Stomach (tissue), 9 donors: ENCODE results near the gene TRIB2. TPM values are rescaled to one million over a fixed set of nuclear protein-coding genes. Genes with fewer than 3 reads are reported as not detected.

Experiments
- DNase-seq, 2 donors: peaks; one replicate each; pipeline versions ENCODE4 v3.0.0 to v3.0.0-alpha.2; 2013 to 2019
- H3K27ac ChIP-seq, 5 donors: fragments of 200-600 bp in 4 of 5; sonication (generic) in 4 of 5; one replicate each; pipeline ENCODE4 v1.5.1; 2013 to 2019; ENCODE audit warnings: mild to moderate bottlenecking in 1 of 5, moderate library complexity in 1 of 5
- H3K27me3 ChIP-seq, 3 donors: fragments of 200-600 bp; sonication (generic); one replicate each; pipeline ENCODE4 v1.5.1; 2017 to 2019; ENCODE audit warnings: mixed run types in 1 of 3
- H3K36me3 ChIP-seq, 4 donors: fragments of 200-600 bp; sonication (generic); 1 replicate in 3 of 4; 2 replicates in 1 of 4; pipeline ENCODE4 v1.5.1; 2016 to 2019
- H3K4me1 ChIP-seq, 4 donors: fragments of 200-600 bp; sonication (generic); one replicate each; pipeline ENCODE4 v1.5.1; 2016 to 2019
- H3K4me3 ChIP-seq, 4 donors: fragments of 200-600 bp; sonication (generic) in 3 of 4; one replicate each; pipeline ENCODE4 v1.5.1; 2016 to 2019; ENCODE audit warnings: mild to moderate bottlenecking in 1 of 4
- H3K9me3 ChIP-seq, 4 donors: fragments of 200-600 bp; sonication (generic); one replicate each; pipeline ENCODE4 v1.5.1; 2016 to 2019
- EP300 ChIP-seq: sonication (generic); formaldehyde crosslinking; IDR thresholded peaks from one replicate; pipeline ENCODE4 v1.6.1; 2017; ENCODE audit warnings: antibody characterized with exemption
- POLR2A ChIP-seq, 4 donors: fragments of 450-650 bp; IDR thresholded peaks; one replicate each; pipeline ENCODE4 v1.6.1; 2016; ENCODE audit warnings: antibody characterized with exemption in 4 of 4, control low read depth in 2 of 4, mild to moderate bottlenecking in 1 of 4, moderate library complexity in 1 of 4
- POLR2AphosphoS5 ChIP-seq, 3 donors: sonication (generic); formaldehyde crosslinking; IDR thresholded peaks; one replicate each; pipeline ENCODE4 v1.6.1; 2016; ENCODE audit warnings: antibody characterized with exemption in 3 of 3
- WGBS, 5 donors: extraction: QIAGEN DNeasy Blood & Tissue Kit in 3 of 5; methylation state at CpG; one replicate each; pipeline versions ENCODE4 v1.1.5 to v1.1.7; 2013 to 2018; 5-methylcytosine and 5-hydroxymethylcytosine counted together
- intact Hi-C: fragments of 100-400 bp; cut with DNase I; formaldehyde crosslinking; loops from one replicate; pipeline ENCODE4 v1.15.1; 2023; ENCODE audit warnings: low total_unique reads
- polyA plus RNA-seq, 3 donors: library from polyadenylated mRNA; stranded (reverse); fragments of 200-250 nt; gene quantifications; one replicate each; pipeline ENCODE4 v1.2.3, GENCODE V29; 2013
- total RNA-seq, 5 donors: library from RNA; depleted of rRNA; stranded (reverse); fragments of >200 nt; gene quantifications; one replicate each; pipeline versions ENCODE4 v1.1.0 to v1.2.3, GENCODE V29; 2014 to 2016
- TF ChIP-seq, protein P1 (sequence below), 7 experiments: fragments of 450-650 bp in 4 of 7; fragments of 200-600 bp in 3 of 7; sonication (generic) in 3 of 7; IDR thresholded peaks; one replicate each; pipeline ENCODE4 v1.5.1; 2016 to 2019; ENCODE audit warnings: antibody characterized with exemption in 7 of 7, control low read depth in 2 of 7, mild to moderate bottlenecking in 1 of 7
- donor health status: healthy with polysubstance abuse.
- donor health status: Bipolar disorder and iron deficiency.
- donor health status: healthy.

Gene TRIB2
- total and polyA plus RNA-seq, 8 donors, result 6.4 to 226 (median 50.6) TPM

DNA sequence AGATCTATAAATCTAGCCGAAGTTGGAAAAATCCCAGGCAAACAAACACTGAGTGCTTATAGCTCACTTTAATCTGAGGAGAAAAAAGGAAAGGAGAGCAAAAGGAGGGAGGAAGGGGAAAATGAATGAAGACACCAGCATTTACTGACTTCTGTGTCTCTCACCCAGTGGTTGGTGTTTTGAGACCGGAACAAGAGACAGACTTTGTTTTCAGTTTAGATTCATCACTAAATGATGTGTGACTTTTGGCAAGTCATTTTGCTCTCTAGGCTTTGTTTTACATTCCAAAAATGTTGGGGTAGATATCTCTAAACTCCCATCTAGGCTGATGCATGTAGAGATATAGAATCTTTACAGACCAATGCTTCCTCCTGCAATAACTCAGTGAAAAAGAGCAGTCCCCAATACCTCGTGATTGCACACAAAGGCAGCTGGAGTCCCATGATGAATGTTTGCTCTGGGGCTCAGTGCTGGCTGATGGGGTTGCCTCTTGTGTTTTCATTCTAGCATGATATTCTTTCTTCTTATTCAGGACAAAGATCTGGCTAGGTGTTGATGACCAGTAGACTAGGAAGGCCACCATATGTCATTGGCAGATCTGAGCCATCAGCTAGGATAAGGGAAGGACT lies 51.4 kb downstream of the TRIB2 start:
- DNase-seq, result no peak
- no peak overlapping the region for H3K4me3 ChIP-seq
- no peaks in the 10 kb centered on the region for H3K27me3 ChIP-seq
- H3K36me3 ChIP-seq, result no peaks in the 10 kb centered on the region
- 63 to 75% (median 68%) methylated on average over 3 of the region's 3 CpGs for WGBS, 5 donors
- no peak overlapping the region for H3K27ac ChIP-seq
- intact Hi-C loops, result no loop called here
- H3K4me1 ChIP-seq, result peaks cover 0 to 2% (median 0%) of the 10 kb centered on the region in 4 donors
- no peaks in the 10 kb centered on the region for H3K9me3 ChIP-seq
- TF ChIP-seq POLR2A (IDR thresholded peaks at IDR 0.05) (no peak), EP300 (no peak), POLR2AphosphoS5 (IDR thresholded peaks at IDR 0.05) (no peak)
- TF ChIP-seq, protein P1, sequence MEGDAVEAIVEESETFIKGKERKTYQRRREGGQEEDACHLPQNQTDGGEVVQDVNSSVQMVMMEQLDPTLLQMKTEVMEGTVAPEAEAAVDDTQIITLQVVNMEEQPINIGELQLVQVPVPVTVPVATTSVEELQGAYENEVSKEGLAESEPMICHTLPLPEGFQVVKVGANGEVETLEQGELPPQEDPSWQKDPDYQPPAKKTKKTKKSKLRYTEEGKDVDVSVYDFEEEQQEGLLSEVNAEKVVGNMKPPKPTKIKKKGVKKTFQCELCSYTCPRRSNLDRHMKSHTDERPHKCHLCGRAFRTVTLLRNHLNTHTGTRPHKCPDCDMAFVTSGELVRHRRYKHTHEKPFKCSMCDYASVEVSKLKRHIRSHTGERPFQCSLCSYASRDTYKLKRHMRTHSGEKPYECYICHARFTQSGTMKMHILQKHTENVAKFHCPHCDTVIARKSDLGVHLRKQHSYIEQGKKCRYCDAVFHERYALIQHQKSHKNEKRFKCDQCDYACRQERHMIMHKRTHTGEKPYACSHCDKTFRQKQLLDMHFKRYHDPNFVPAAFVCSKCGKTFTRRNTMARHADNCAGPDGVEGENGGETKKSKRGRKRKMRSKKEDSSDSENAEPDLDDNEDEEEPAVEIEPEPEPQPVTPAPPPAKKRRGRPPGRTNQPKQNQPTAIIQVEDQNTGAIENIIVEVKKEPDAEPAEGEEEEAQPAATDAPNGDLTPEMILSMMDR (IDR thresholded peaks at IDR 0.05), result no peak

DNA sequence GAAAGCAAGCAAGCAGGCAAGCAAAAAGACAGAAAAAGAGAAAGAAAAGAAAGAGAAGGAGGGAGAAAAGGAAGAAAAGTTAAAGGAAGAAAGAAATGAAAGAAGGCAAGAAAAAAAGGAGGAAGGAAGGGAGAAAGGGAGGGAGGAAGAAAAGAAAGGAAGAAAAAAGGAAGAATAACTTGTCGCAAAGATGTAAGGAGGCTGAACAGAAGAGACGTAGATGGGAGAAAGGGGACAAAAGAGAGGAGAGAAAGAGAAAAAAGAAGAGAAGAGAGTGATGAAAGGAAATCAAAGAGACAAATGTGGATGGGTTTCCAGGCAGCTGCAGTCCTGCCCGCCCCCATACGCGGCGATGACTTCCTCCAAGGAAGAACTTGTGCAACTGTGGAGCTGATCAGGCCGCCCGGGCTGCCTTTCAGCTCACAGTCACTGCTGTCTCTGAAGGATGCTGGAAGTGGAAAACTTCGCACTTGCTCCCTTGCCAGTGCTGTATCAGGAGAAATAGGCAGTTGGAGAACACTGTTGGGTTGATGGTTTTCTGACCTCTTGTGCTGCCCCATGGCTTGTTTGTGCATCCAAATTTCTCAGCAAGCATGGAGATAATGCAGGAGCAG lies 52.9 kb downstream of the TRIB2 start:
- peak in 1 of 2 donors; percentile 21 for DNase-seq
- no peaks in the 10 kb centered on the region for H3K27me3 ChIP-seq
- H3K4me3 ChIP-seq, result no peak overlapping the region
- WGBS, 5 donors, result 56 to 74% (median 70%) methylated on average over 9 of the region's 9 CpGs
- TF ChIP-seq, protein P1 (IDR thresholded peaks at IDR 0.05), result no peak
- TF ChIP-seq POLR2AphosphoS5 (IDR thresholded peaks at IDR 0.05), result no peak
- no peak for TF ChIP-seq POLR2A (IDR thresholded peaks at IDR 0.05)
- TF ChIP-seq EP300, result no peak
- no peak overlapping the region for H3K27ac ChIP-seq
- no peaks in the 10 kb centered on the region for H3K4me1 ChIP-seq
- no peaks in the 10 kb centered on the region for H3K36me3 ChIP-seq
- intact Hi-C loops, result no loop called here
- H3K9me3 ChIP-seq, result no peaks in the 10 kb centered on the region

DNA sequence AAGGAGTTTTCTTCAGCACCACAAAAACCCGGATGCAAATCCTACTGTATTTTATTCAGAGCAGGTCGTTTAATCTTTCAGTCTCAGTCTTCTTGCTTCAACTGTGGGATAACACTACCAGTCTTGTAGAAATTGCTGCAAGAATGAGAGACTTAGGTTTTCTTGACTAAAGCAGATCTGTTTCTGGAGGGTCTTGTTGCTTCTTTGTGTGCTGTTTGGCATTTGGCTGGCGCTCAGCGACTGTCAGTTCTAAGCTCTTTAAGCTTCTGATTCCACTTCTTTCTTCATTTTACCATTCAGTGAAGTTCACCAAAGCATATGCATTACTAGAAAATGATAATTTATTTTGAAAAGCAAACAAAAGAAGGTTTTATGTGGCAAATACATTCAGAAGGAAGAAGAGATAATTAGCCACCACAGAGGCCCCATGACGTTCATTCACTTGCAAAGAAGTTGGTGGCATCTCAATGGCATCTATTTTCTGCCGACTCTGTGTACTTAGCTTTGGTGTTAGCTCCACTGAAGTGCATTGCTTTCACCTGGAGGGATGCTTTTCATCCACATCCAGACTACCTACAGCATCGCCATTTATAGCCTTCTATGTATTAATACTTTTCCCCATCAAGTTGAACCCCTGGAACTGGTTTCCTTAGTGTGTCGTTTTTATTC lies 53.7 kb downstream of the TRIB2 start:
- DNase-seq, result no peak
- Histone ChIP-seq H3K36me3 (no peaks in the 10 kb centered on the region), H3K4me3 (no peak overlapping the region), H3K27ac (no peak overlapping the region), H3K9me3 (peaks cover 0 to 6% (median 0%) of the 10 kb centered on the region in 4 donors), H3K4me1 (no peaks in the 10 kb centered on the region), H3K27me3 (no peaks in the 10 kb centered on the region)
- WGBS, 5 donors, result 65 to 81% (median 69%) methylated on average over 8 of the region's 8 CpGs
- TF ChIP-seq, protein P1 (IDR thresholded peaks at IDR 0.05), result no peak
- TF ChIP-seq EP300, result no peak
- TF ChIP-seq POLR2AphosphoS5 (IDR thresholded peaks at IDR 0.05), result no peak
- no peak for TF ChIP-seq POLR2A (IDR thresholded peaks at IDR 0.05)
- intact Hi-C loops, result no loop called here

DNA sequence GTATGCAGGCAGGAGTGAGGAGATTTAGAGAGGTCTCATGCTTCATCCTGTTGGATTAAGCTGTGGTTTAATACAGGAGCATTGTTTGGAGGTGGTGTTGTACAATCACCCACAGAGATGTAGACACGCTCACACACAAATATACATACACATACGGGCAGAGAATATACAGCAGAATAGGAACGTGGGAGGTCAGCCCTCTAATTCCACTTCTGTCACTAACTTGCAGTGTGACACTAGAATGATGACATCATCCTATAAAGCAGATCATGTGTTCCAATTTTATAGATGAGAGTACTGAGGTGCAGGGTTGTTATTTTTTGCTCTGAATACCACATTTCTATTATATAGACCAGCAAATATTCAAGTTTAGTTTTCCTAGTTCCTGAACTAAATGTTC lies 54.4 kb downstream of the TRIB2 start:
- DNase-seq, result no peak
- no peaks in the 10 kb centered on the region for H3K4me1 ChIP-seq
- no peak overlapping the region for H3K27ac ChIP-seq
- H3K4me3 ChIP-seq, result no peak overlapping the region
- TF ChIP-seq POLR2AphosphoS5 (IDR thresholded peaks at IDR 0.05), result no peak
- TF ChIP-seq EP300, result no peak
- TF ChIP-seq, protein P1 (IDR thresholded peaks at IDR 0.05), result no peak
- TF ChIP-seq POLR2A (IDR thresholded peaks at IDR 0.05), result no peak
- intact Hi-C loops, result no loop called here
- WGBS, 5 donors, result 88 to 97% (median 92%) methylated on average over 3 of the region's 3 CpGs
- H3K9me3 ChIP-seq, result peaks cover 0 to 6% (median 0%) of the 10 kb centered on the region in 4 donors
- no peaks in the 10 kb centered on the region for H3K27me3 ChIP-seq
- H3K36me3 ChIP-seq, result no peaks in the 10 kb centered on the region
